GM19240 (cell line): ENCODE measurements around the gene NAV3.

Experiments
- DNase-seq: peaks from one replicate; pipeline ENCODE4 v3.0.0; 2011; ENCODE audit warnings: low spot score; ENCODE audit not compliant: insufficient read length

NAV3 gene, protein sequence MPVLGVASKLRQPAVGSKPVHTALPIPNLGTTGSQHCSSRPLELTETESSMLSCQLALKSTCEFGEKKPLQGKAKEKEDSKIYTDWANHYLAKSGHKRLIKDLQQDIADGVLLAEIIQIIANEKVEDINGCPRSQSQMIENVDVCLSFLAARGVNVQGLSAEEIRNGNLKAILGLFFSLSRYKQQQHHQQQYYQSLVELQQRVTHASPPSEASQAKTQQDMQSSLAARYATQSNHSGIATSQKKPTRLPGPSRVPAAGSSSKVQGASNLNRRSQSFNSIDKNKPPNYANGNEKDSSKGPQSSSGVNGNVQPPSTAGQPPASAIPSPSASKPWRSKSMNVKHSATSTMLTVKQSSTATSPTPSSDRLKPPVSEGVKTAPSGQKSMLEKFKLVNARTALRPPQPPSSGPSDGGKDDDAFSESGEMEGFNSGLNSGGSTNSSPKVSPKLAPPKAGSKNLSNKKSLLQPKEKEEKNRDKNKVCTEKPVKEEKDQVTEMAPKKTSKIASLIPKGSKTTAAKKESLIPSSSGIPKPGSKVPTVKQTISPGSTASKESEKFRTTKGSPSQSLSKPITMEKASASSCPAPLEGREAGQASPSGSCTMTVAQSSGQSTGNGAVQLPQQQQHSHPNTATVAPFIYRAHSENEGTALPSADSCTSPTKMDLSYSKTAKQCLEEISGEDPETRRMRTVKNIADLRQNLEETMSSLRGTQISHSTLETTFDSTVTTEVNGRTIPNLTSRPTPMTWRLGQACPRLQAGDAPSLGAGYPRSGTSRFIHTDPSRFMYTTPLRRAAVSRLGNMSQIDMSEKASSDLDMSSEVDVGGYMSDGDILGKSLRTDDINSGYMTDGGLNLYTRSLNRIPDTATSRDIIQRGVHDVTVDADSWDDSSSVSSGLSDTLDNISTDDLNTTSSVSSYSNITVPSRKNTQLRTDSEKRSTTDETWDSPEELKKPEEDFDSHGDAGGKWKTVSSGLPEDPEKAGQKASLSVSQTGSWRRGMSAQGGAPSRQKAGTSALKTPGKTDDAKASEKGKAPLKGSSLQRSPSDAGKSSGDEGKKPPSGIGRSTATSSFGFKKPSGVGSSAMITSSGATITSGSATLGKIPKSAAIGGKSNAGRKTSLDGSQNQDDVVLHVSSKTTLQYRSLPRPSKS (N-terminal part only)

GRCh38 chr12:77830583-77831351 is at the start of gene NAV3:
Gene NAV3 (plus strand): TSS chr12:77830894. CDS start chr12:77831462, 568 bp downstream.
- DNase-seq, result no peak

DNA sequence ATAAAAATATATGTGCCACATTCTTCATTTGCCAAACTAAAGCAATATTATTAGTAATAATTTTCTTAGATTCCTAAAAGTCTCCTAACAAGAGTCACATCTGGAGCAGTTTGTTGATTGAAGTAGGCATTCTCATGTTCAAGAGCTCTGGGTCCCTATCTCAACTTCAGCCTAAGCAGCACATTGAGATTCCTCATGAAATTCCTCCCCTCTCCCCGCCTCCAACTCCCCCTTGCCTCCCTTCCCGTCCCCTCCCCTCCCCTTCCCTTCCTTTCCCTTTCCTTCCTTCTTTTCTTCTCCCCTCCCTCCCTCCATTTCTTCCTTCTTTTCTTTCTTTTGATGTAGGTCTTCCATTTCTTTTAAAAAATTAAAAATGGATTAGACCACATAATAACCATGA is 48.7 kb upstream of the NAV3 start:
- no peak for DNase-seq

GRCh38 chr12:77782766-77783165 is 47.9 kb upstream of the NAV3 start:
- DNase-seq, result no peak

- DNase-seq, result no peak
Measured at GRCh38 chr12:77785211-77785610, 45.5 kb upstream of the NAV3 start.

- DNase-seq, result no peak
Measured at GRCh38 chr12:77786675-77787074, 44.0 kb upstream of the NAV3 start.

DNA sequence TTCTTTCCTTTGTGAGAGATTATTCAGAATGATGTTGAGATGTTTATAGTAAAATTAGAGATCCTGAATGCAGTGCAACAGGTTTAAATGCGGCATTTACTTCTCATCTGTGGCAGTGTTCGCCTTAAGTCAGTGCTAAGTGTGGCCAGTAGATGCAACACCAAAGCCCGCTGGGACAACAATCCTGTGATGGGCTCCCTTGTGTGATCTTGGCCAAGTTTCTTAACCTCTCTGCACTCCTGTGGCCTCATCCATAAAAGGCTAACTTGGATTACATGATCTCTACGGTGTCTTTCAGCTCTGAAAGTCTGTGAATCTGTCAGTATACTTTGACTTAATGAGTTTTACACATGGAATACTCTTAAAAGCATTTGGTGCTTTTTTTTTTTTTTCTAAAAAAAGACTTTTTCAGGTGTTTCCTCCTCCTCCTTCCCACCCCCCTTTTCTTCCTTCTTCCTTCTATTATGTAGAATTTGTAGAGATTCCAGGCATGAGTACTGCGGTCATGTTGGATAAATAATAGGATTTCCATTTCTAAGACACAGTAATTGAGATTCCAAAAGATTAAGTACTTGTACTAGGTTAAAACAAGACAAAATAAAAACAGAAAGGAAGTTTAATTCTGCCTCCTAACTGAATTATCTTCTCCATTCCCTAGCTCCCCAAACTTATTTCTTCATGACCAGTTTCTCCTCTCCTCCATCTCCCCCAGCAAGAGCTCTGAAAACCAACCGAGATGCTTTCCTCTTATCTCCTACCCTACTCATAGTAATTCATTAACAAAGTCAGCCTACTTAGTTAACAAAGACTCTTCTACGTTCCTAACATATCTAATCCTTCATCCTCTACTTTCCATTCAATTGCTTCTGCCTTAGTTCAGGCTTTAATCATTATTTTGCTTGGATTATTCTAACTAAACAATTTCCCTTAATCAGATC is 42.2 kb upstream of the NAV3 start:
- DNase-seq, result no peak

GRCh38 chr12:77795699-77796098 is 35.0 kb upstream of the NAV3 start:
- no peak for DNase-seq

GRCh38 chr12:77796775-77797174 is 33.9 kb upstream of the NAV3 start:
- no peak for DNase-seq

- no peak for DNase-seq
Measured at GRCh38 chr12:77800501-77800900, 30.2 kb upstream of the NAV3 start.

DNA sequence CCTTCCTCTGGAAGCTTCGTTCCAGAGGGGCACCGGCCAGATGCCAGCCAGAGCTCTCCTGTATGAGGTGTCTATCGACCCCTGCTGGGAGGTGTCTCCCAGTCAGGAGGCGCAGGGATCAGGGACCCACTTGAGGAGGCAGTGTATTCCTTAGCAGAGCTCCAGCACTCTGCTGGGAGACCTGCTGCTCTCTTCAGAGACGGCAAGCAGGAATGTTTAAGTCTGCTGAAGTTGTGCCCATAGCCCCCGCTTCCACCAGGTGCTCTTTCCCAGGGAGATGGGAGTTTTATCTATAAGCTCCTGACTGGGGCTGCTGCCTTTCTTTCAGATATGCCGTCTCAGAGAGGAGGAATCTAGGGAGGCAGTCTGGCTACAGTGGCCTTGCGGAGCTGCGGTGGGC is 22.2 kb upstream of the NAV3 start:
- DNase-seq, result no peak

- no peak for DNase-seq
Measured at GRCh38 chr12:77813558-77813957, 17.1 kb upstream of the NAV3 start.

- no peak for DNase-seq
Measured at GRCh38 chr12:77814386-77814785, 16.3 kb upstream of the NAV3 start.

GRCh38 chr12:77816196-77816595 is 14.5 kb upstream of the NAV3 start:
- DNase-seq, result no peak

DNA sequence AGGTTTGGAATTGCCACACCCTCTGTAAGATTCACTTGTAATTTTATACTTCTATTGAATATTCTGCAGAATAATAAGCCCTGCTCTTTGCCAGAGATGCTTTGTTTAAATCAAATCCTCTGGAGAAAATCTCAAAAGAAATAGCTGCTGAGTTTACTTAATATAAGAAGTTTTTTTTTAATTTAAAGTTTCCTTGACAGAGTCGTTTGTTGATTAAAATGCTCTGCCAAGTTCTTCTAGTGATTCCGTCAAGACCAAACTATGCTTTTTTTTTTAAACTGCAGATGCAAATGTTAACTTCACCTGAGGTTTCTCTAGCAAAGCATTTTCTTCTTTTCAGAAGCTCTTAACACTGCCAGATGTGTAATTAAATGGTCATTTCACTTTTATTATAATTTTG is 13.4 kb upstream of the NAV3 start:
- DNase-seq, result no peak

GRCh38 chr12:77818351-77818750 is 12.3 kb upstream of the NAV3 start:
- no peak for DNase-seq

- DNase-seq, result no peak
Measured at GRCh38 chr12:77821699-77822203, 8.9 kb upstream of the NAV3 start.

- no peak for DNase-seq
Measured at GRCh38 chr12:77833329-77833728, 2.6 kb downstream of the NAV3 start.

- DNase-seq, result no peak
Measured at GRCh38 chr12:77834618-77835017, 3.9 kb downstream of the NAV3 start.

- no peak for DNase-seq
Measured at GRCh38 chr12:77835969-77836368, 5.3 kb downstream of the NAV3 start.

DNA sequence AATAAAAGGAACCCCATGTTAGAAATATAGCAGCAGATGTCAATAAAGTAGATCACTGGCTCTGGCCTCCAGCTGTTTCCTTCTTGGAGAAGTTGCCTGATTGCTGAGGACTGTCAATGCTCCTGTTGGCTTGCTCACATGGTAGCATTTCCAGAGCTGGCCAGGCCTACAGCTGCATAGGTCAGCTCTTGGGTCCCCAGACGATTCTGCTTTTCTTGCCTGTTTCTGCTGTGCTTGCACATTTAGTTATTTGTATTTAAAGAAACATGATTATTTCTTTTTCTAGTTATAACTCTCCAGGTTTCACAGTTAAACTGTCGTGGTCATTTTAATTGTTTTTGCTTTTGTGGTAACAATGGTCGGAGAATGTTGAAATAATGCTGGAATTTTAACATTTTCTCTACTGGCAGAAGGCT is 7.2 kb downstream of the NAV3 start:
- no peak for DNase-seq
